Measurements from ENCODE around the gene LRRC15.

LRRC15 gene

DNA sequence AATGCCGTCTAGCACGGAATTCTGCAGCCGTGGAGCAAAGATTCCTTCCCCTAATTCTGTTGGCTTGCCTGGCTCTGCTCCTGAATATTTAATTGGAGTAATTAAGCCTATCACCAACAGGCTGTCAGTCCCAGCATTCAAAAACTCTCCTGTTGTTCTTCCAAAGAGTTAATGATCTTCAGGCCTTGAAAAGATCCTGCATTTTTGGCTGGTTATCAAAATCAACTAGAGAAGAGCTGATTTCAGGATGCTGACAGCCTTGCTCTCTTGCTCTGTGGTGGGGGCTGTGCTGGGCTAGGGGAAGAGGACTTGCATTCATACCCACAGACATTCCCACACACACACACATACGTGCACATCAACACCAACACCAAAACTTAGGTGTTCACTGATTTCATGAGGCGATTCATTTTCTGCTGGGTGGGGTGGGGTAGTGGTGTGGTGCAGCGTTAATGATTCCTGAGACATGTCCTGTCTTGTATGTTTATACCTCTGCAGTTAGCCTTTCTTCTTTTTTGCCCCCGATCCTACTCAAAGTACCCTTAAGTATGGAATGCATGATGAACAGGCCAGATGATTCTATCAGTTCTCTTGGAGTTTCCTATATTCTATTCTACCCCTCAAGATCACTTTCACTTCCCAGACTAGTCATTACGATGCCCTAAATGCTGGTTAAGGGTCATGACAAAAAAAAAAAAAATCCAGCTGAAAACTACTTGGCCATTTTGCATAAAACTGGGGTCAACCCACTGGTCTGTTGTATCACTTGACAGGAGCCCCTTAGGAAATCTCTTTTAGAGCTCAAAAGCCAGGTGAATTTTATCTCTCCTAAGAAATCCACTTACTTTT is 60.7 kb downstream of the LRRC15 start:
- no peak for DNase-seq
- H3K27me3 ChIP-seq (ENCODE audit: insufficient read depth, low read depth, severe bottlenecking), result no peaks in the 10 kb centered on the region
- H3K4me3 ChIP-seq (ENCODE audit: low read depth, low read length), result no peak overlapping the region
- H3K36me3 ChIP-seq, result no peaks in the 10 kb centered on the region
- no peaks in the 10 kb centered on the region for H3K9me3 ChIP-seq (ENCODE audit: severe bottlenecking)
- H3K27ac ChIP-seq, result no peak overlapping the region
- TF ChIP-seq CTCF (IDR thresholded peaks at IDR 0.05; ENCODE audit: low read depth, low read length), result no peak

- DNase-seq, result no peak
- Histone ChIP-seq H3K27ac (no peak overlapping the region), H3K27me3 (ENCODE audit: insufficient read depth, low read depth, severe bottlenecking) (no peaks in the 10 kb centered on the region), H3K9me3 (ENCODE audit: severe bottlenecking) (no peaks in the 10 kb centered on the region), H3K4me3 (ENCODE audit: low read depth, low read length) (no peak overlapping the region), H3K36me3 (no peaks in the 10 kb centered on the region)
- TF ChIP-seq CTCF (IDR thresholded peaks at IDR 0.05; ENCODE audit: low read depth, low read length), result no peak
Measured at GRCh38 chr3:194307849-194308248, 61.7 kb downstream of the LRRC15 start.

GRCh38 chr3:194306771-194307640 is 62.5 kb downstream of the LRRC15 start:
- DNase-seq, result no peak
- H3K36me3 ChIP-seq, result no peaks in the 10 kb centered on the region
- no peak overlapping the region for H3K4me3 ChIP-seq (ENCODE audit: low read depth, low read length)
- H3K27ac ChIP-seq, result no peak overlapping the region
- no peaks in the 10 kb centered on the region for H3K9me3 ChIP-seq (ENCODE audit: severe bottlenecking)
- H3K27me3 ChIP-seq (ENCODE audit: insufficient read depth, low read depth, severe bottlenecking), result no peaks in the 10 kb centered on the region
- TF ChIP-seq CTCF (IDR thresholded peaks at IDR 0.05; ENCODE audit: low read depth, low read length), result no peak

- no peak overlapping the region for H3K4me3 ChIP-seq (ENCODE audit: low read depth, low read length)
- no peak for DNase-seq
- H3K36me3 ChIP-seq, result no peaks in the 10 kb centered on the region
- no peaks in the 10 kb centered on the region for H3K27me3 ChIP-seq (ENCODE audit: insufficient read depth, low read depth, severe bottlenecking)
- TF ChIP-seq CTCF (IDR thresholded peaks at IDR 0.05; ENCODE audit: low read depth, low read length), result no peak
- H3K27ac ChIP-seq, result no peak overlapping the region
- no peaks in the 10 kb centered on the region for H3K9me3 ChIP-seq (ENCODE audit: severe bottlenecking)
Measured at GRCh38 chr3:194306109-194306686, 63.3 kb downstream of the LRRC15 start.

- no peaks in the 10 kb centered on the region for H3K27me3 ChIP-seq (ENCODE audit: insufficient read depth, low read depth, severe bottlenecking)
- H3K9me3 ChIP-seq (ENCODE audit: severe bottlenecking), result no peaks in the 10 kb centered on the region
- H3K27ac ChIP-seq, result no peak overlapping the region
- no peak for DNase-seq
- H3K4me3 ChIP-seq (ENCODE audit: low read depth, low read length), result no peak overlapping the region
- no peaks in the 10 kb centered on the region for H3K36me3 ChIP-seq
- TF ChIP-seq CTCF (IDR thresholded peaks at IDR 0.05; ENCODE audit: low read depth, low read length), result no peak
Measured at GRCh38 chr3:194305356-194306108, 64.0 kb downstream of the LRRC15 start.

All from WERI-Rb-1 (cell line).